NK-92 (cell line): ENCODE results near the gene PHF14.
"Not testable (repeated sequence)": the region's sequence is repeated elsewhere in the genome, so short reads cannot be mapped to it uniquely, and the experiment has no call there.

Experiments used
- DNase-seq: peaks from one replicate; lab custom pipeline; 2025; ENCODE audit not compliant: unreplicated experiment; lab: John Stamatoyannopoulos, UW

Gene PHF14

GRCh38 chr7:10981317-10981716, 7.6 kb downstream of the PHF14 start:
- no peak for DNase-seq

DNA sequence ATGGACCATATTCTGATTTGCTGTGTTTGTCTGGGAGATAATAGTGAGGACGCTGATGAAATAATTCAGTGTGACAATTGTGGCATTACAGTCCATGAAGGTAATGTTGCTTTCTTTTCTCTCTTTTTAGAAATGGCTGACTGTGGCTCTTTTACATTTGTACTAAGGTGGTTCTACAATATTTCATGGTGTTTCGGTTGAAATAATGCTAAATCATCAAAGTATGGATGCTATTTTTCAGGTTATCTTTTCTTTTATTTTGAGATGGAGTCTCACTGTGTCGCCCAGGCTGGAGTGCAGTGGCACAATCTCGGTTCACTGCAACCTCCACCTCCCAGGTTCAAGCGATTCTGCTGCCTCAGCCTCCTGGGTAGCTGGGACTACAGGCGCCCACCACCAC, 17.1 kb downstream of the PHF14 start:
- DNase-seq: not testable (repeated sequence)

GRCh38 chr7:10995482-10996166, 22.0 kb downstream of the PHF14 start:
- not testable (repeated sequence) for DNase-seq

DNA sequence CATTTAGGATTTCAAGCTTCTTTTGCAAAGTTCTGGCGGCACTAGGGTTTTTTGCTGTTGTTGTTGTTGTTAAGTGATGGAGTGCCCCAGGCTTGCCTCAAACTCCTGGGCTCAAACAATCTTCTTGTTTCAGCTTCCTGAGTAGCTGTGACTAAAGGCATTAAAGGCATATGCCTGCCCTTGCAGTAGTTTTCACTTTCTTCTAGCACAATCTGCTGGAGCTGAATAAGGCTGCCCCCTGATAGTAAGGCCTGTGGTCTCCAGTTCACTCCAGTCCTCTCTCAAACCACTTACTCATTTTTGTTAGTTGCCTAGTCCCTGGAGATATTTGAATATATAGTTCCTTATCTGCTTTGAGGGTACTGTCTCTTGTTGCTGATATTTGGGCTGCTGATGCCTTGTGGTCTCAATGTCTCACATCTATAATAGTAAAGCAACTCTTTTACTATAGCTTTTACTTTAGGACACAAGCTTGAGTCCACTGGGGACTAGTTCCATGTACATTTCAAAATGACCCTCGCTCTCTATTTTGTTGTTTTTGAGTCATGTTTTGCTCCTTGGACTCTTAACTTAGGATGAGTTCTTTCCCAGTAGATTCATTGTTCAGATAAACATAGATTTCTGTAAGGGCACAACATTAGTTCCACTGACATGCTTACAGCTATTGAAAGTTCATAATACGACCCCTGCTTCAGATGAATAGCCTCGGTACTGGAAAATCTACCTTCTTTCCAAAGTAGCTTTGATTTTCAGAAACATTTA, 25.5 kb downstream of the PHF14 start:
- DNase-seq: no peak

DNA sequence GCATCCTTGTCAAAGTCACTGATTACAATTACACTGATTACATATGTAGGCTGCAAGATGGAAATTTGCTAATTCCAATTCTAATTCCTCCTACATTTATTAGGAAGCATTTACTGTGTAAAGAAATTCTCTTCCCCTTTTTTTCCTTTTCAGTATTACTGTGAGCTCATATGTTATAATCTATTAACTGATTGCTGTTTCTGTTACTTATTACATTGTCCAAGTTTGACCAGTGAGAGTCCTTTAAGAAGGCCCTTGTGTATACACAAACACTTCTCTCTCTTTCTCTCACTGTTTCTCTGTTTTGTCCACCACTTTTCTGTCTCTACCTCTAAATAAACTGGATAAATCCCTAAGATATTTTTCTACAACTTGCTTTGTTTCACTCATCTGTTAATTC, 31.5 kb downstream of the PHF14 start:
- no peak for DNase-seq

GRCh38 chr7:11006291-11006690, 32.6 kb downstream of the PHF14 start:
- DNase-seq: no peak

GRCh38 chr7:11009631-11010030, 36.0 kb downstream of the PHF14 start:
- DNase-seq: no peak

- DNase-seq: no peak
These were observed 47.8 kb downstream of the PHF14 start for GRCh38 chr7:11021468-11021867.

- DNase-seq: no peak
These were observed 53.0 kb downstream of the PHF14 start for GRCh38 chr7:11026452-11027359.

DNA sequence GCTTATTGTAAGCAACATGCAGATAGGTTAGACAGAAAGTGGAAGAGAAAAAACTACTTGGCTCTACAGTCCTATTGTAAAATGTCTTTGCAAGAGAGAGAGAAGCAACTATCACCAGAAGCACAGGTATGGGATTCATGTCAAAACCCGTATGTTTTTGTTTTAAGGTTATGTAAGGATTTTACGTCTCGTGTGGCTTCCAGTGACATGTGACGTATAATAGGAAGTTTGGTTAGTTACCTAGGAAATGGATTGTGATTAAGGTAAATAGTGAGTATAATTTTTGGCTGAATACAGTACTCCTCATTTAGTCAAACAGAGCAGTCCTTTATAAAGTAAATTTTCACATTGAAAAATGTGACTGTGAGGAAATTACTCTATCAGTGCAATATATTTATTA, 62.0 kb downstream of the PHF14 start:
- DNase-seq: no peak

- DNase-seq: no peak
These were observed 66.3 kb downstream of the PHF14 start for GRCh38 chr7:11039974-11040373.

DNA sequence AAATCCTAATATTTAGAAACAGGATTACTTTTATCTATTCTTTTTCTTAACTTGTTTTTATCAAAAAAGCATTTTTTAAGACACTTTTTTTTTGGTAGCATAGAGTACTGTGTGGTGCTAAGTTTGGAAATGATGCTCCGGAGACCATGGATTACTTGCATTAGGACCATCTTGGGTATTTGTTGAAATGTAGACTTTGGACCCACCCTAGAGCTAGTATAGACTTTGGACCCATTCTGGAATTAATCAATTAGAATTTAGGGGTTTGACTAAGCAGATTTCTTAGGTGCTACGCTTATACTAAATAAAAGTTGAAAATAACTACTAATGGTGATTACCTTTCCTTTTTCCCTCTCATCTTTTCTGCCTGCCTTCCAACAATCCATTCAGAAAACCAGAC, 80.4 kb downstream of the PHF14 start:
- no peak for DNase-seq

- no peak for DNase-seq
These were observed 87.2 kb downstream of the PHF14 start for GRCh38 chr7:11060893-11061292.

GRCh38 chr7:11062110-11062509, 88.4 kb downstream of the PHF14 start:
- DNase-seq: no peak

- no peak for DNase-seq
These were observed 95.9 kb downstream of the PHF14 start for GRCh38 chr7:11069591-11069990.

DNA sequence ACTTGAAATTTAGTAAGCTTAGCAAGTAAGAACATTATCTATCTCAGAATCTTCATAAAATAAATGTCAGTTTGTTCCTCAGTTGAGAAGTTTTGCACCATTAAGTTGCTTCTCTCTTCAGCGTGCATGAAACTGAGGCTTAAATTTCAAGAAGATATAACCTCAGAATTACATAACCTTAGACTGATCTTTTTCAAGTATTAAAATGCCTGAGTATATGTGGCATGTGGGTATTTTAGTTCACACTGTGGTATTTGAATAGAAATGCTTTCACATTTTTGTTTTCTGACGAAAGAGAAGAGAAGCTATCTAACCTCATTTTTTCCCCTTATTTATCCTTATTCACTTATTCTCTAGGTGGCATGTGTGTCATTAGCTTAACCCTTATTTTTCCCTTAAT, 104.1 kb downstream of the PHF14 start:
- no peak for DNase-seq

DNA sequence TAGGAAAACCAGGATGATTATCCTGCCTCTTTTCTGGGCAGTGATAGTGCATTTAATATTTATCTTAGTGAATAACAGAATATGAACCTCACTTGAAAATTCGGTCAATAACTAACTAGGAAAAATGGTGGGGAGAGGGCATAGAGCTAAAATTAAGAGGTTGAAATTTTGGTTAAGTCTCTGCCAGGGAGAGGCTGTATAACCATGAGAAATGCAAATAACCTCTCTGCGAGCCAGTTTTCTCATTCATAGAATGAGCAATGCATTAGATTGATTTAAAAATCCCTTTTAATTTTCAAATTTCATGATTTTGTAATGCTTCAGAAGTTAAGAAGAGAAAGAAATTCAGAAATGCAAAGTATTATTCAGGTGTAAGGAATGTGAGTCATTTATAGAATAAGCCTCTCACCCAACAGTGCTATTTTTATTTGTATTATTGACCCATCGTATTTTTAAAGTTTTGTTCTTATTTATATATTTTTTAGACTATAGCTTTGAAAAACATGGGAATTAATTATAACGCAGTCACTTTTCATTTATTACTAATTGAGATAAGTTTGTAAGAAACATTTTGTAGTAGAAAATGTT, 104.7 kb downstream of the PHF14 start:
- no peak for DNase-seq

- DNase-seq: no peak
These were observed 106.2 kb downstream of the PHF14 start for GRCh38 chr7:11079907-11080306.

GRCh38 chr7:11082121-11082520, 108.4 kb downstream of the PHF14 start:
- DNase-seq: no peak

DNA sequence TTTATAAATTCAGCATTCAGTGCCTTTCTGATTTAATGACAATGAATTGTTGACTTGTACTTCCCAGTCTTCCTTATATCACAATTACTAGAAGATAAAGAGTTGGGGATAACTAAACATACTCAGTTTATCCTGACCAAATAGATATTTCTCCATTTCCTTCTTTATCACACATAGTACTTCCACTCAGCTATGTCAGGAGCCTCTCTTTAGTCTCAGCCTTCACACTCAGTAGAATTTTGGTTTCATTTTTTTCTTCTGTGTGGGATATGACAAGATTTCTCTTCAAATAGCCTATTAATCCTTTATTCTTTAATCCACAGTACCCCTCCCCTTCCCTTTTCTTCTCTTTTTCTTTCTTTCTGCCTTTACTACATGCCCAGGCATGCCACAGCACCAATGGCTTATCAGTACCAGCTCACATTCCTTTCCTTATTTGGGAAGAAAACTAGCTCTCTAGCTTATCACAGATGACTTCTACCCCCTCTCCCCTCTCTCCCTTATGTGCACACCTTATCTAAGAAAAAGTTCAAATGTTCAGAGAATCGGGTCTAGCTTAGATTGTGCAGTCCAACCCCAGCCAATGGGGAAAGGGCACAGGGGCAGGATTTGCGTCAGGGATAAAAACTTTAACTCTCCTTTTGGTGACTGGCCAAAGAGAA, 109.0 kb downstream of the PHF14 start:
- no peak for DNase-seq

GRCh38 chr7:11083214-11083568, 109.5 kb downstream of the PHF14 start:
- DNase-seq: no peak
